Measurements from ENCODE around the gene KLHL5.

The KLHL5 gene

GRCh38 chr4:39062094-39062769 lies at the start of gene KLHL5:
TSS of gene KLHL5 (plus strand) at chr4:39062232. CDS start at chr4:39062653, 421 bp downstream.
- no peak for TF ChIP-seq ZFX (IDR thresholded peaks at IDR 0.05)
- no peak for TF ChIP-seq CTCF (conservative IDR thresholded peaks at IDR 0.05)
- no peak within 1 kb of the TSS for H3K27ac ChIP-seq

- TF ChIP-seq ZFX (IDR thresholded peaks at IDR 0.05) (no peak), CTCF (conservative IDR thresholded peaks at IDR 0.05) (no peak)
- H3K27ac ChIP-seq: no peak overlapping the region
Measured at GRCh38 chr4:39014028-39014427, 48.0 kb upstream of the KLHL5 start.

- TF ChIP-seq CTCF (conservative IDR thresholded peaks at IDR 0.05): no peak
- TF ChIP-seq ZFX (IDR thresholded peaks at IDR 0.05): no peak
- H3K27ac ChIP-seq: no peak overlapping the region
Measured at GRCh38 chr4:39020130-39020529, 41.9 kb upstream of the KLHL5 start.

GRCh38 chr4:39021631-39022030 lies 40.4 kb upstream of the KLHL5 start:
- H3K27ac ChIP-seq: no peak overlapping the region
- no peak for TF ChIP-seq ZFX (IDR thresholded peaks at IDR 0.05)
- TF ChIP-seq CTCF (conservative IDR thresholded peaks at IDR 0.05): no peak

GRCh38 chr4:39022241-39022640 lies 39.8 kb upstream of the KLHL5 start:
- H3K27ac ChIP-seq: no peak overlapping the region
- no peak for TF ChIP-seq CTCF (conservative IDR thresholded peaks at IDR 0.05)
- no peak for TF ChIP-seq ZFX (IDR thresholded peaks at IDR 0.05)

GRCh38 chr4:39023059-39023458 lies 39.0 kb upstream of the KLHL5 start:
- H3K27ac ChIP-seq: no peak overlapping the region
- no peak for TF ChIP-seq ZFX (IDR thresholded peaks at IDR 0.05)
- no peak for TF ChIP-seq CTCF (conservative IDR thresholded peaks at IDR 0.05)

GRCh38 chr4:39024311-39024865 lies 37.6 kb upstream of the KLHL5 start:
- no peak for TF ChIP-seq ZFX (IDR thresholded peaks at IDR 0.05)
- H3K27ac ChIP-seq: no peak overlapping the region
